ENCODE results near the gene SLC25A11. TPM values are rescaled to one million over a fixed set of nuclear protein-coding genes. Genes with fewer than 3 reads are reported as not detected.

Gene SLC25A11, protein sequence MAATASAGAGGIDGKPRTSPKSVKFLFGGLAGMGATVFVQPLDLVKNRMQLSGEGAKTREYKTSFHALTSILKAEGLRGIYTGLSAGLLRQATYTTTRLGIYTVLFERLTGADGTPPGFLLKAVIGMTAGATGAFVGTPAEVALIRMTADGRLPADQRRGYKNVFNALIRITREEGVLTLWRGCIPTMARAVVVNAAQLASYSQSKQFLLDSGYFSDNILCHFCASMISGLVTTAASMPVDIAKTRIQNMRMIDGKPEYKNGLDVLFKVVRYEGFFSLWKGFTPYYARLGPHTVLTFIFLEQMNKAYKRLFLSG
- 87.0 and 103 TPM in 2 replicates for total RNA-seq (2014; rRNA removed; shearing (Covaris generic))

DNA sequence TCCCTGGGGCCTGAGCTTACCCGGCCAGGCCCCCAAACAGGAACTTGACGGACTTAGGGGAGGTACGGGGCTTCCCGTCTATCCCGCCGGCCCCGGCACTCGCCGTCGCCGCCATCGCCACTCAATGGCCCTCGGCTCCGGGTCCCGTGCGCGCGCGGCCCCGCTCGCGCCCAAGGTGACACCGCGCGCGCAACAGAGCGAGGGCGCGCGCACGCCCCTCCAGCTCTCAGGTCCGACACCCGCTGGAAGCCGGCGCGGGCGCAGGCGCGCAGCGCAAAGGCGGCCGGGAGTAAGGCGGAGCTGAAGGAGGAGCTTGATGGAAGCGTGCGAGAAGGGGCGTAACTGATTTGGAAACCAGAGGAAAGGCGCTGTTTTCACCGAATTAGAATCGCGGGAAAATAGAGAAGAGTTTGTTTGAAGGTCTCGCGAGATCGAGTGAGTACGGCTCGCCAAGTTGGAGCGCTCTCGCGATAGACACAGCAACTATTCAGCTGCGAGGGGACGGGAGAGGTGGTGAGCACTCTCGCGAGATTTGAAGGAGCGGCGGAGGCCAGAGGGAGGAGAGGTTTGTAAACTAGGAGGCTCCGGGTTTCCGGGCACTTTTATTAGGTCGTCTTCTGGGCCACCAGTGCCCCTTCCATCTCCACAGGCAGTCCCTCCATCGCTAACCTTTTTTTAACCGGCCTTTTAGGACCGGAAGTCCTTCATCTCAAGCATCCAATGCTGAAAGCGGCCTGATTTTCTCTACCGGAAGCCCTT lies at the start of gene SLC25A11, which contains the start of gene RNF167:
Gene SLC25A11, minus strand, starts transcription at position 251 of the 759 bp plus-strand sequence. Its CDS starts 136 bp downstream, at position 115.
Gene RNF167, plus strand, starts transcription at position 473 of the 759 bp plus-strand sequence. CDS start 642 bp downstream, outside the sequence.
- DNase-seq (ENCODE audit: low read depth), result peak; percentile 99

DNA sequence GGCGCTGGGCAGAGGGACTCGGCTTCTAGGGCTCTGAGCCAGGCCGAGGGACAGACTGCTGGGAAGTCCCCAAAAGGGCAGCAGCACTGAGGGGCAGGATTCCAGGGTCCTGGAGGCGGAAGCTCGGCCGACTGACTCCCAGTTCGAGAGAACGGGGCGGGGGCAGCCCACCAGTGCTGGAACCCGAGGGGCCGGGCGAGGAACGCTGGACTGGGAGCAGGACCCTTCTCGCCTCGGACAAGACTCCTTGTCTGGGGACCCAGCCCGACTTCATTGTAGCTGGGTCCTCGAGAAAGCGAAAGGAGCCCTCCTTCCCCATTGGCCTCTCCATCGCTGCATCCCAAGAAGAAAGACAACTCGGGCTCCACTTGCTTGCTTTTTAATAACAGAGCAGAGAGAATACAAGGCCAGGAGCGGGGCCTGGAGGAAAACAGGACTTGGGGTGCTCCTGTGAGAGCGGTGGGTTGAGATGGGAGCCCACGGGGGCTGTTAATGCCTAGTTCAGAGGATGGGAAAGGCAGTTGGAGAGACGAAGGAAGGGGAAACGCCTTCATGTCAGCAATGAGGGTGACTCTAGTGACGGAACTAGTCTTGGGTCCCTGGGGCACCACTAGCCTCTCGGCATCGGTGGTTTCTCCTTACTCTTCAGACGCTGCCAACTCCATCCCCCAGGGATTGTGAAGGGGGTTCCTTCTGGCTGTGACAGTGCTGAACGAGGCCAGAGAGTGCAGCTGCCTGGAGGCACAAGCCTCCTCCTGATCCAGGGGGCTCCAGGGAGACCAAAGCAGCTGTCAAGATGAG lies 48.1 kb upstream of the SLC25A11 start:
- no peak for DNase-seq (ENCODE audit: low read depth)

DNA sequence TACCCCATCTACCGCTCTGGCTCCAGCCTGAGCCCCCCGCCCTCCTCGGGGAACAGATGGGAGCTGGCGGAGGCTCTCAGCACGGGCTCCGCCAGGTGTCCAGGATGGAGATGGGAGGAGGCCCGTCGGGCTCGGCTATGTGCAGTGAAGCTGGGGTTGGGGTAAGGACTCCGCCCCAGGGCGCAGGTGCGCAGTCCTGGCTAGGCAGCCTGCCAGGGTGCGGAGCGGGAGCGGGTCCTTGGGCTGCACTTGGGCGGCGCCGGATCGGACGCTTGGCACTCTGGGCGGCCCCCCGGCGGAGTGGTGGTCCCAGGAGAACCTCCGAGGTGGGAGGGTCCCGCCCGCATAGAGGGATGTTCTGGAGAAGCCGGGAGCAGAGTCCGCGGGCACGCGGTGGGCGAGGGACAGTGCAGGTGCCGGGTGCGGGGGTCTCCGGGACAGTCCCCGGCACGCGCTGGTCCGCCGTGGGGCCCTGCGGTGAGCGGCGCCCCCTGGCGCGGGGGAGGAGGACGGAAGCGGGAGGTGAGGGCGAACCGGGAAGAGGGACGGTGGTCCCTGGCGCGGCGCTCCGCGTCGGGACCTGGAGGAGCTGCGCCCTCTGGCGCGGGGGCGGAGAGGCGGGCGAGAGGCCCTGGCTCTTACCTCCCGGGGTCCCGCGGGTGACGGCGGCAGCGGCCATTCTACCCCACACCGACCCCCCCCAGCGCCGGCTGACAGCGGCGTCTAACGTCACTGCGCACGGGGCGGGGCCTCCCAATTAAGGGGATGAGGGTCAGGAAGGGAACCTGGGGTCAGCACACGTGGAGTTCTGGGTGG lies 47.3 kb upstream of the SLC25A11 start, which contains the start of gene CAMTA2:
Gene CAMTA2, minus strand, starts transcription at position 725 of the 816 bp plus-strand sequence. CDS start 1,453 bp downstream, outside the sequence.
- peak; percentile 71 for DNase-seq (ENCODE audit: low read depth)

DNA sequence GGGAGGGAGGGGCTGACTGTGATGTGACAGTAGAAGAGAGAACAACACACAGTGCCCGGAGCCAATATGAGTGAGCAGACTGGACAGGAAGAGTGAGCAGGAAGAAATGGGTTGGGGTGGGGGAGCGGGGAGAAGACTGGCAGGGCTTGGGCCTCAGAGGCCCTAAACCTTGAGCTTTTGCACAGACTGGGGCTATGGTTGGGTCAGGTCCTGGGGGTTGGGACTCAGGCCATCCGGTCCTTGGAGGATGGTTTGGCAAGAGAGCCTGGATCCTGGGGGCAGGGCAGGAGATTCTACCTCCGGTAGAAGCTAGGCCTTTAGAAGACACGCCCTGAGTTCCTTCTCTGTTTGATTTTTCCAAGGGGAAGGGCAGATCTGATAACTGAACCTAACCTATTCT lies 46.6 kb upstream of the SLC25A11 start:
- DNase-seq (ENCODE audit: low read depth), result no peak

DNA sequence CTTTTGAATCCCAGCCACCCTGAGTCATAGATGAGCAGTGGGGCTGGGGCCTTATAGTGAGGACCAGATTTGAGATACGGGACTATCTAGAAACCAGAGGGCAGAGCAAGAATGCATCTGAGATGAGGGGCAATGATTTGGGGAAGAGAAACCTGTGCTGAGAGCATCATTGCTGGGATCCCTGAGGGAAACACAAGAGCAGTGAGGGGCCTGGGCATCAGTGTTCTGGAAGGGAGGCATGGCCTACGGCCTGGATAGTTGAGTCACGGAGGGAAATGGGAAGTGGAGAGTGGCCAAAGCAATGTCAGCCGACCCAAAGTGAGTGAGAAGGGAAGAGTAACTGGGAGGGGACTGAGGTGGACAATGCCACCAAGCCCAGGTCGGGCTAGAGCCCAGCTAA lies 42.5 kb upstream of the SLC25A11 start:
- DNase-seq (ENCODE audit: low read depth), result no peak

DNA sequence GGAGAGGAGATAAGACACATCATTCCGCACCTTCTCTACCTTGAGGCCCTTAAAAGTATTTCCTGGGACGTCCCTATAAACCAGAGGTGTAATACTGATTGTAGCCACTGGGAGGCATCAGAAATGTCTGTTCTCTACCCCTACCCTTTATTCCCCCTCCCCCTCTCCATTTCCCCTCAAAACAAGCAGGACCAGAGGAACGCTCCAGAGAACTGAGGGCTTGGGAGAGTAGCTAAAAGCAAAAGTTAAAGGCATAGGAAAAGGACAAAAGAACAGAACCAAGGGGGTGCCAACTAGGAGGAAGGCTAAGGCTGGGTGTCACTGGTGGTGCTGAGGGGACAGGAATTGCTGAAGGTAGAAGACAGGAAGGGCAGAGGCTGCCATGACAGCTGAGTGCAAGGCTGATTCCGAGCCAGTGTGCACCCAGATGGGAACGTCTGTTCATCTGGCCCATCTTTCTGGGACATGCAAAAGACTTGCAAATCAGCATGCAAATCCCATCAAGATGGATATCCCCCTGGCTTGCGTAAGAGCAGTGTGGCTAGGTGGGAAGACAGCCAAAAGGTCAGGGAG lies 40.9 kb upstream of the SLC25A11 start:
- peak; percentile 32 for DNase-seq (ENCODE audit: low read depth)

DNA sequence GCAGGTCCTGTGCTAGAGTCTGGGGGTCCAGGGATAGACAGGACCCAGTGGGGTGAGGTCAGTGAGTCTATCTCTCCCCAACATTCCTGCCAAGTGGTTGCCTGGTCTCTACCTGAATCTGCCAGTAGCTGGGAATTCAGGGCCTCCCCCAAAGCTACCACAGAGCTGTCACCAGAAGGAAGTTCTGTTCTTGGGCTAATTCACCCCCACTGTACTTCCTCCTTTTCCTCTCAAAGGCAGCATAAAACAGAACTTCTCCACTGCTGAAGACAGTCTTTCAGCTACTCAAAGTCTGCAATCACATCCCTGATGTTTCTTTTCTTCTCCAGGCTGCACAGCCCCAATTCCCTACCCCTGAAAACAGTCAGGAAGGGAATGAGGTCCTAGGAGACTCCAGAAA lies 38.9 kb upstream of the SLC25A11 start:
- DNase-seq (ENCODE audit: low read depth), result no peak

DNA sequence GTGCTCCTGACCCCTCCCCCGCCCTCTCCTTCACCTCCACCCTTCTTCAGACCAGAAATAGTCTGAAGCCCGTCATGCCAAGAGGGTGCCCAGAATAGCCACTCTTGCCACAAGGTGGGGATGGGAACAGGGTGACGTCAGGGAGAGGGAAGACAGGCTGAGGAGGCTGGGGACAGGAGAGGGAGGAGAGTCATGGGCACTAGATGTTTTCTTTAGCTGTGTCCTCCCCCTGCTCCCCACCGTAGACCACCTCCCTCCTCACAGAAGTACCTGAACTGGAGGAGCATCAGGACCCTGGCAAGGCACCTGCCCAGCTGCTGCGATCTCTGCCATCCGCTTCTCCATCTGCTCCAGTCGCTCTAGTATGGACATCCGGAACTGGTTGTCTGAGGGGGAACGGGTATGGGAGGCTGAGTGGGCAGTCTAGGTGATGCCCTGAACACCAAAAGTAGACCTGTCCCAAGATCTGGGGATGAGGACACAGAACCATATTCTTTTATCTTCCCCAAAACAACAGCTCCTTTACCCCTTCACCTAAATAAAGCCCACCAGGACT lies 34.3 kb upstream of the SLC25A11 start:
- DNase-seq (ENCODE audit: low read depth), result no peak

DNA sequence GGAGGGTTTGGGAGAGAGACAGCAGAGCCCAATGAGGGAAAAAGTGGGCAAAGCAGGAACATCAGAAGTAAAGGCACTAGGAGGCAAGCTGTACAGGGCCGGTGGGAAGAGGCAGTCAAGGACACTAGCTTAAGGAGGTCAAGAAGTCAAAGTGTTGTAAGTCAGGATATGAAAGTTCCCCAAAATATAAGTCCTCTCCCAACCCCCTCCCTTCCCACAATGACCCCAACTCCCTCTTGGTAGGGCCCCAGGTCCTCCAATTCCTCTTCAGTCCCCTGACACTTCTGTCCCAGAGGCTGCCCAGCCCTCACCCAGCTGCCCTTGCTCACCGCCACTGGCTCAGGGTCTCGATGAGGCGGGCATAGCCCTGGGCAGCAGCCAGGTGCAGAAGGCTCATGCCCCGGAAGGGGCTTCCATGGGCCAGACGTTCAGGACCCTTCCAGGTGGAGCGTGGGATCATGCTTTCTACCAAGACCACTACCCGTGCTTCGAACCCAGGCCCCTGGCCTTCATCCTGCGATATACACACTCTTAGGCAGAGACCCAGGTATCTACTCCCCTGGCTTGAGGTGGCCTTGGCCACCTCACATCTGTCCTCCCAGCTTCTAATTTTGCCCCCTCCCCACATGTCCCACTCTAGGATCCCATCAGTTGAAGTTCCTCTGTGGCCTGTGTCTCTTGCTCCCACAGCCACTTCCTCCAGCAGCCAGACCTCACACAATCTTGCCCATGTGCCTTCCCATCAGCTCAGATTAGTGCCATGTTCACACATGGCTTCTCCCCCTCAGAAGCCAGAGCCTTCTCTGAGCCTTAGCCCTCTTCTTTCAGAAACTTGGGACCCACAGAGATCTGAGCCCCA lies 33.6 kb upstream of the SLC25A11 start:
- DNase-seq (ENCODE audit: low read depth), result no peak

DNA sequence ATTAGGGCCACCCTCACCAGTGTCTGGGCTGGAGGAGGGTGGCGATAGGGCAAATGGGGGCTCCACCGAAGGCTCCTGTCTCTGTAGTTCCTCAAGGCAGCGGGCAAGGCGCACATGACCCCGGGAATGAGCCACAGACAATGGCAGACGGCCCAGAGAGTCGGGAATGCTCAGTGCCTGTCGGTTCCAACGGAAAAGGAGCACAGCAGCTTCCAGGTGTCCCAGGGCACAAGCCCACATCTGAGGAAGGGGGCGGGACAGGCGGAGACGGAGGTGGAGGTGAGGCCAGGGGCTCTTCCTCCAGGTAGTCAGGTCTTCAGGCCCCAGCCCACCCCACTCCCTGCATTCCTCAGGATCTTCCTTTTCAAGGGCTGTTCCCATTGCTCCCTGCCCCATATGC lies 32.9 kb upstream of the SLC25A11 start:
- DNase-seq (ENCODE audit: low read depth), result no peak

DNA sequence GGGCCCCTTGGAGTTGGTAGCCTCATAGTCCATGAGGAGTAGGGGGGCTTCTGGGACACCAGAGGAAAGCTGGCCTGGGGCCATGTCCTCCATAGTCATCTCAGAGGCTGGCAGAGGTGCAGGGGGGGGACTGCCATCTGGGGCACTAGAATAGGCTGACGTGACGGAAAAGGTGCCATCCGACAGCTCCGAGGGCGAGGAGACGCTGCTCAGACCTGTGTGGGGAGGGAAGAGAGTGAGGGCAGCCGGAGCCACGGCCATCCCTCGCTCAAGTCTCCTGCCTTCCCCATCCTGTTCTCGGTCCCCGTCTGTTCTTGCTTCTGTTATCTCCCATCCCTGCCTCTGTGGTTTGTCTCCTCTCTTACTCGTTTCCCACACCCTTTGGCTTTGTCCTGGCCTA lies 32.5 kb upstream of the SLC25A11 start:
- no peak for DNase-seq (ENCODE audit: low read depth)

DNA sequence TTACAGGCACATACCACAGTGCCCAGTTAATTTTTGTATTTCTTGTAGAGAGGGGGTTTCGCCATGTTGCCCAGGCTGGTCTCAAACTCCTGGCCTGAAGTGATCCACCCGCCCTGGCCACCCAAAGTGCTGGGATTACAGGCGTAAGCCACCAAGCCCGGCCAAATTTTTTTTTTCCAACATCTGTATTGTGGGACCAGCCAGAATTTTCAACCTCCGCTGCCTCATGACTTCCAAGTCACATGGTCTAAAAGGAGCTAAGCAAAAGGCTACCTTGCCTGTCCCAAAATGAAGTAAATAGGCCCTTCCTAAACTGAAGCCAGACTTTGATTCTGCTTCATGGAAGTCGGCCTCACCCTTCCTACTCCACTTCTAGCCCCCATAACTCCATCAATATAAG lies 32.0 kb upstream of the SLC25A11 start:
- DNase-seq (ENCODE audit: low read depth), result no peak

DNA sequence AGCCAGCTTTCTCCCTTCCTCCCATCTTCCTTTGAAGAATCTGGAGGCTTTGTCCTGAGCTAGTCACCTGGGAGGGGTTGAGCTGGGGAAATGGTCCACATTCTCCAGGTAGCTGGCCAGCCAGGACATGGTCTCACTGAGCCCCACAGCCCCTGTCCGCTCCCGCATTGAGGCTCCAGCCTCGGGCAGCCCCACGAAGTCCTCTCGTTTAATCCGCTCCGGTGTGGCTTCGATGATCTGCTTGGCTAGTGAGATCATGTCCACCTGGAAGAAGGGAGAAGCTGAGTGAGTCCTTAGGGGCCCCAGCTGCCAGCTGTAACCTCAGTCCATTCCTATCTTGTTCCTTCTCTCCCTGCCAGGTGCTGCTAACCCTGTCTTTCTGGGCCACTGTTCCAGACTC lies 30.4 kb upstream of the SLC25A11 start:
- no peak for DNase-seq (ENCODE audit: low read depth)

DNA sequence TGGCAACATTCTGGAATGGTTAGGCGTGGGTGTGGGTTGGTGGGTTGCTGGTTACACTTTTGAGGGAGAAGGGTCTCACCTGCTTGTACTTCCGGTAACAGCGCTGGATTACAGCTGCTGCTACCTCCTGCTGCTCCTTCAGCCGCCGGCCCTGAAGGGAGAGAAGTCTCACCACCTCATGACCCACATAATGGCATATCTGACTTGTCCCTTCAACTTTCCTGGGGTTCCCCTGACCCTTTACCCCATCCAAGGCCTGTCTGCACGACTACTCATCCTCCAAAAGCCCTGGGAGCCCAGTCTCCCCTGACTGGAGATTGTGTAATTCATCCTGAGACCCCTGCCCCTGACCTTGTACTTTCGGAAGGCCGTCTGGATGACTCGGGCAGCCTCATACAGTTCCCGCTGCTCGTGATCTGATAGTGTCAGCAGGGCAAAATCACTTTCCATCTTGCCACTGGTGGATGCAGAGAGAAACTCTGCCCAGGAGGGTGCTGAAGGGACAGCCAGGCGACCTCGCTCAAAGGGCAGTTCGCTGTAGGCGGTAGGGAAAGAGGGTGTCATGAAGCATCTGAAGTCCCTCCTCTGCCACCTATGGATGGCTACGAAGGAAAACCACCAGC lies 29.8 kb upstream of the SLC25A11 start:
- DNase-seq (ENCODE audit: low read depth), result no peak

DNA sequence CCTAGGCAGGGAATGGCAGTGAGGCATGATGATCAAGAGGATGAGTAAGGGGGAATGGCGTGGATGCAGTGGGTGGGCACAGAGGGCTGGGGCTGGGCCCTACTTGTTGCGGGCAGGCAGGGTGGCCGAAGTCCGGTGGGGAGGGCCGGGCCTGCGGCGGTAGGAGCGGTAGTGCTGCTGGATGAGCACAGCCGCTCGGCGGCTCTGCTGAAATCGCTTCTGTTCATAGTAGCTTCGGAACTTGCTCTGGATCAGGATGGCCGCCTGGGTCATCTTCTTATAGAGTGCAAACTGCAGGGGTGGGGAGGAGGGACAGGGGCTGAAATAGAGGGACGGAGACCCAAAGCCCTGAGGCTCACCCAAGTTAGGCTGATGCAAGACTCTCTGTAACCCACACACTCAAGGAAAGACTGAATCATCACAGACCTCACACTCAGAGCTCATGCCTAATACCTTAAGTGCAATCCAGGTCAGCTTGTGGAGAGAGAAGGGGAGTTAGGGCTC lies 29.3 kb upstream of the SLC25A11 start:
- peak; percentile 85 for DNase-seq (ENCODE audit: low read depth)

DNA sequence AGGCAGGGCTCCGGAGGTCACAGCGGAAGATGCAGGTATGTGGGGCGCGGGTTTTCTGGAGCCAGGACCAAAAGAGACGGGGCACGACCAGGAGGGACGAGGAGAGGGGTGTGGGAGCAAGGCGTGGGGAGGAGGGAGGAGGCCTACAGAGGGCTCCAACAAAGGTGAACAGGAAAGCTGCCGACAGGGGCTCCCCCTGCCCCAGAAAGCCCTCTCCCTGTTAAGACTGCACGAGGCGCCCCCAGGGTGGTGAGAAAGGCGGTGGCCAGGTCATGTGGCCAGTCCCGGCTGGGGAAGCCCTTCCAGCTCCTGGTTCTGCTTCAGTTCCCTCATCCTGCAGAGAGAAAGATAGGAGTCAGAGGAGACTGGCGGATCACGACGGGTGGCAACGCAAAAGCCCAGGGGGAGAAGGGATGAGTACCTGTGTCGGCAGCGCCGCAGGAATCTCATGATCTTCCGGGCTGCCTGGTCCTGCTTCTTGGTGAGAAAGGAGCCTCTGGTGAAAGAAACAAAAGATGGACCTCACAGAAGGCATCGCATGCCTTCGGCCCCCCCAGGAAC lies 28.7 kb upstream of the SLC25A11 start:
- DNase-seq (ENCODE audit: low read depth), result no peak

DNA sequence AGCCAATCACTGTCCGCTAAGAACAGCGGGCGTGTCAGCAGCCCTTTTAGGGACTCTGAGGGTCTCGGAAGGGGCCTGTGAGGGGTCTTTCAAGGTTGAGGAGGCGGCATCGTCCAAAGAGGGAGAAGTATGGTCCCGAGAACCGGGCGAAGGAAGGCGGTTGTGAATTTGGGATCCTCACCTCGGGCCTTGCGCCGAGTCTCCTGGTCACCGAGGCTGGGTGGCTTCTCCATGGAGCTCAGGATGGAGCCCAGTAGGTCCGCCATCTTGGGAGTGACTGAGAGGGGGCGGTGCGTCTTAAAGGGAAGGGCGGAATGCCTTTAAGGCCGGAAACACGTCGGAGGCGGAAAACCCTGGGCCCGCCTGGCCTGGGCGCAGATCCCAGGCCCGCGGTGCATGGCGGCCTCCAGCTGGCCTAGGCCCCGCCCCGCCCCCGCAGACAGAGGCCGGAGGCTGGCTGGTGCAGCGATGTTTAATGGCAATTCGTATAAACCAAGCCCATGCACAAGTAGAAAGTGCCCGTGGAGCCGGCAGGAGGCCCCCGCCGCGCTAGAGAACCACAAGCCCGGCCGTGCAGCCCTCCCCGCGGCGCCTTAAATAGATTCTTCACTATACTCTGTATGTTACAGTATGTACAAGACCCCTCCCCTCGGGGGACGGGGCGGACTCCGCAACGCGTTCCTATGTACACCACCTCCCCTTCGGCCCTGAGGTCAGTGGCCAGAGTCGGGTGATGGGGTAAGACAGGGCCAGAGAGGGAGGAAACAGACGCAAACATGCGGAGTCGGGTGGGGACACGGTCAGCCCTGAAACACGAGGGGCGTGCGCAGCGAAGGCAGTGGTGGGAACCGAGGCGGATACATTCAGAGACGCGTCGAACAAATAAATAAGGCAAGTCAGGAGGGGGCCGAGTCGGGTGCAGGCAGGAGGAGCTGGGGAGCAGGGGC lies 28.0 kb upstream of the SLC25A11 start, which contains the start of gene SPAG7:
Gene SPAG7, minus strand, starts transcription at position 279 of the 947 bp plus-strand sequence. Its CDS starts 13 bp downstream, at position 266.
- DNase-seq (ENCODE audit: low read depth), result peak; percentile 89

Data from M059J (cell line).